GM12875 (cell line): ENCODE data around the gene NFIC.
"Not testable (repeated sequence)": the region's sequence is repeated elsewhere in the genome, so short reads cannot be mapped to it uniquely, and the experiment has no call there.

Experiments
- H3K4me3 ChIP-seq: one replicate; pipeline ENCODE4 v1.5.1; 2011; ENCODE audit warnings: low read depth, low read length, control low read depth
- TF ChIP-seq, protein P1 (sequence below): IDR thresholded peaks from 2 replicates; pipeline ENCODE4 v1.5.1; 2011; ENCODE audit warnings: low read depth, mild to moderate bottlenecking, control low read depth, inconsistent platforms, low read length, moderate library complexity, borderline replicate concordance; ENCODE audit not compliant: insufficient read depth

NFIC gene

DNA sequence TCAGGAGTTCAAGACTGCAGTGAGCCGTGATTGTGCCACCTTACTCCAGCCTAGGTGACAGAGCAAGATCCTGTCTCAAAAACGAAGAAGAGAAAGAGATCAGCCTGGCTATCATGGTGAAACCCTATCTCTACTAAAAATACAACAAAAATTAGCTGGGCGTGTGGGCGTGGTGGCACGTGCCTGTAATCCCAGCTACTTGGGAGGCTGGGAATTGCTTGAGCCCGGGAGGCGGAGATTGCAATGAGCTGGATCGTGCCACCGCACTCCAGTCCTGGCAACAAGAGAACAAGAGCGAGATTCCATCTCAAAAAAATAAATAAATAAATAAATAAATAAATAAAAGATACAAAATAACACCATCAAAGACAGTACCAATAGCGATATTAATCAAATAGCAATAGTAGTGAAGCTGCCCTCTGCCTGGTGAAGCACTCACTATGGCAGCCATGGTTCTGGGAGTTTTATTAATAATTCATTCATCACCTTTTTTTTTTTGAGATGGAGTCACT lies 53.9 kb downstream of the NFIC start:
- no peak overlapping the region for H3K4me3 ChIP-seq
- TF ChIP-seq, protein P1, sequence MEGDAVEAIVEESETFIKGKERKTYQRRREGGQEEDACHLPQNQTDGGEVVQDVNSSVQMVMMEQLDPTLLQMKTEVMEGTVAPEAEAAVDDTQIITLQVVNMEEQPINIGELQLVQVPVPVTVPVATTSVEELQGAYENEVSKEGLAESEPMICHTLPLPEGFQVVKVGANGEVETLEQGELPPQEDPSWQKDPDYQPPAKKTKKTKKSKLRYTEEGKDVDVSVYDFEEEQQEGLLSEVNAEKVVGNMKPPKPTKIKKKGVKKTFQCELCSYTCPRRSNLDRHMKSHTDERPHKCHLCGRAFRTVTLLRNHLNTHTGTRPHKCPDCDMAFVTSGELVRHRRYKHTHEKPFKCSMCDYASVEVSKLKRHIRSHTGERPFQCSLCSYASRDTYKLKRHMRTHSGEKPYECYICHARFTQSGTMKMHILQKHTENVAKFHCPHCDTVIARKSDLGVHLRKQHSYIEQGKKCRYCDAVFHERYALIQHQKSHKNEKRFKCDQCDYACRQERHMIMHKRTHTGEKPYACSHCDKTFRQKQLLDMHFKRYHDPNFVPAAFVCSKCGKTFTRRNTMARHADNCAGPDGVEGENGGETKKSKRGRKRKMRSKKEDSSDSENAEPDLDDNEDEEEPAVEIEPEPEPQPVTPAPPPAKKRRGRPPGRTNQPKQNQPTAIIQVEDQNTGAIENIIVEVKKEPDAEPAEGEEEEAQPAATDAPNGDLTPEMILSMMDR = no peak

DNA sequence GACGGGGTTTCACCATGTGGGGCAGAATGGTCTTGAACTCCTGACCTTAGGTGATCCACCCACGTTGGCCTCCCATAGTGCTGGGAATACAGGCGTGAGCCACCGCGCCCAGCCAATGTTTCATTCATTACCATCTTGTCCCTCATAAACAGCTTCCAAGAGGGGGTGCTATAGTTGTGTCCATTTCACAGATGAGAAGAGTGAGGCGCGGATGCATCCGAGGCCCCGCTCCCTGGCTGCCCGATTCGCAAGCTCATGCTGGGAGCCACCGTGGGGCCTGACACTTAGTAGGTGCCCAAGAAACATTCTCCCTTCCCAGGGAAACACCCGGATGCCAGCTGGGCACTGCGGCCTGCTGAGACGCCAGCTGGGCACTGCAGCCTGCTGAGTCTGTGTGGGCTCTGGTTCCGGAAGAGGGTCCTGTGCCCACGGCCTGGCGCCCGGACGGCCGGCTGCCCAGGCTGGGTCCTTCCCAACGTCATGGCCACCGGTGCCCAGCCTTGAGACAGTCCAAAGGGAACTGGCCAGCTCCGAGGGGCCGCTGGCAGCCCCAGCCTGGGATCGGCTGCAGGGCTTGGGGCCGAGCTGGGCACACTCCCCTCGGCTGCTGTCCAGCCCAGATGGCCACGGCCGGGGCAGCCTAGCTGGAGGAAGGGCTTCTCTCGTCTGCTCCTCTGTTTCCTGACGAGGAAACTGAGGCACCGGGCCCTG lies 54.7 kb downstream of the NFIC start:
- H3K4me3 ChIP-seq = no peak overlapping the region
- TF ChIP-seq, protein P1 = no peak

DNA sequence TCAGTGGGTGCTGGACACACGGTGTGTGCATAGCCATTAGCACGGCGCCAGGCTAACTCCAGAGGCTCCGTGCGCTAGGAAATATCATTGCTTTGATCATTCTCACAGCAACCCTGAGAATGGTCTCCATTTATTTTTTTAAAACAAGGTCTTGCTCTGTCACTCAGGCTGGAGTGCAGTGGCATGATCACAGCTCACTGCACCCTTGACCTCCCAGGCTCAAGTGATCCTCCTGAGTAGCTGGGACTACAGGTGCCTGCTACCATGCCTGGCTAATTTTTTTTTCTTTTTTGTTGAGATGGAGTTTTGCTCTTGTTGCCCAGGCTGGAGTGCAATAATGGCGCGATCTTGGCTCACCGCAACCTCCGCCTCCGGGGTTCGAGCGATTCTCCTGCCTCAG lies 55.3 kb downstream of the NFIC start:
- not testable (repeated sequence) for H3K4me3 ChIP-seq

DNA sequence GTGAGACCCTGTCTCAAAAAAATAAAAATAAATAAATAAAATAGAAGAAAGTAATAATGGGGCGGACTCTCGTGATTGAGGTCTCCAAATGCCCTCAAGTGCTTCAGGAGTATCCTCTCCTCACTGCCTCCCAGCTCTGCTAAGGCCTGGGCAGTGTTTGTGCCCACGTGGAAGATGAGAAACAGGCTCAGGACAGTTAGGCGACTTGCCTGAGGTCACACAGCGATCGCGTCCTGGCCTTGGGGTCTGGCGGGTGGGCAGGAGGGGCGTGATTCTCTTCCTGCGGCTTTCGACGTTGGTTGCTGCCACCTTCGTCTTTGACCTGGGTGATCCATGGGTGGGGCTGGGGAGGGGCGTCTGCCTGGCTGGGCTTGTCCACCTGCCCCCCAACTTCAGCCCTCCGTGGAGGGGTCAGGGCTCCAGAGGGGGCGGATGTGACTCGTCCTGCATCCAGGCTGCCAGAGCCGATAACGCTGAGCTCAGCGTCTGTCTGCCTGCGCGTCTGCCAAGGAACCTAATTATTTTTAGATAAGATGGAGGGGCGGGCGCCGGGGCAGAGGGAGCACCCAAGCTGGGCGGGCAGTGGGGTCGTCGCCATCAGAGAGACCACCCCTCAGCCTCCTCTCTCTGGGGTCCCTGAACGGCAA lies 56.9 kb downstream of the NFIC start:
- no peak overlapping the region for H3K4me3 ChIP-seq
- TF ChIP-seq, protein P1 = no peak

DNA sequence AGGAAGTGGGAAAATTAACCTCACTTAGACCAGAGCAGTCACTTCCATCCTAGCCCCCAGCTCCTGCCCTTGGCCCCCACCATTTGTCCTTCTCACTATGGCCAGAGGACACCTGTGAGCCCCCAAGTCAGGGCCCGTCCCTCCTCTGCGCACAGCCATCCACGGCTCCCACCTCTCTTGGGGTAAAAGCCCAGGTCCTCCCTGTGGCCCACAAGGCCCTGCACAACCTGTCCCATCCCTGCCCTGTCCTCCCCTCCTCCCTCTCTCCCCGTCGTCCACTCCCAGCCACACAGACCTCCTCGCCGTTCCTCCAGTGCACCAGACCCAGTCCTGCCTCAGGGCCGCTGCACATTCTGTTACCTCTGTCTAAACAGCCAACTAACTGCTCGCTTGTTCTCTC lies 60.0 kb downstream of the NFIC start:
- TF ChIP-seq, protein P1 = no peak
- no peak overlapping the region for H3K4me3 ChIP-seq

DNA sequence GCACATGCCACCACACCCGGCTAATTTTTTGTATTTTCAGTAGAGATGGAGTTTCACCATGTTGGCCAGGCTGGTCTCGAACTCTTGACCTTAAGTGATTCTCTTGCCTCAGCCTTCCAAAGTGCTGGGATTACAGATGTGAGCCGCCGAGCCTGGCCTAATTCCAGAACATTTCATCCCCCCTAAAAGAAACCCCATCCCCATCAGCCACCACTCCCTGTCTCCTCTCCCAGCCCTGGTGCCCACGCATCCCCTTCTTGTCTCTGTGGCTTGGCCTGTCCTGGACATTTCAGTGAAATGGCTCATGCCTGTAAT lies 63.9 kb downstream of the NFIC start:
- H3K4me3 ChIP-seq = not testable (repeated sequence)

DNA sequence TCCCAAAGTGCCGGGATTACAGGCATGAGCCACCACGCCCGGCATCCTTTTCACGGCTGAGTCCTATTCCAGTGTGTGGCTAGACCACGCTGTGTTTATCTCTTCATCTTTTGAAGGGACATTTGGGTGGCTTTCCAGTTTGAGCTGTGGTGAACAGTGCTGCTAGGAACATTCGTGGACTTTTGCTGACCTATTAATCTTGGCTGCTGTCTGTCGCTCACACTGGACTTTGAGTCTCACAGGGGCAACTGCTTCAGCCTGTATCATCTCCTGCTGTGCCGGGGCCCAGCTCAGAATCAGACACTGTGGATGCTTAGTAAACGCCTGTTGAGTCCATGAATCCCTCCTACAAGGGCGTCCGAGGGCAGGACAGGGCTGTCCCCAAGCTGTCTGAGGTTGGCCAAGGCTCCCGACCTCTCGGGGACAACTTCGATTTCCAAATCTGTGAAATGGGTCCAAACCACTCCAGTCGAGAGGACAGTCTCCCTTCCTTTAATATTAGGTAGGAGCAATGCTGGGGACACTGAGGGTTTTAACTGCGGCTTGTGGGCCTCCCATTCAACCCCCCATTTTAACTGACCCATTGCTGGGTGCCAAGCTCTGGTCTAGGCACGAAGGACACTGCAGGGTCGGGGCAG lies 65.5 kb downstream of the NFIC start:
- H3K4me3 ChIP-seq = no peak overlapping the region
- TF ChIP-seq, protein P1 = no peak

DNA sequence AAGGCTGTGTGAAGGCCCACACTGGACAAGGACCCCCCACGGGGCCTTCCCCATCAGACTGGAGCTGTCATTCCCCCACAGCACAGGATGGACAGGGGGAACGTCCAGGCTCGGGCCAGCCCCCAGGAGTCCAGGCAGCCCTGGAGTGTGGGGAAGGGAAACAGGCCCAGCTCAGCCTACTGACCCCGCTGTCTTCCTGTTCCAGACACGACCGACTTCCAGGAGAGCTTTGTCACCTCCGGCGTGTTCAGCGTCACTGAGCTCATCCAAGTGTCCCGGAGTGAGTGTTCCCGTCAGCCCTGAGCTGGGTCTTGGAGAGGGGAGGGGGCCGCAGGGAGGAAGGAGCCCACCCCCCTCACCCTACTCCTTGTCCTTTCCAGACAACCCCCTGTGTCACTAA lies 66.9 kb downstream of the NFIC start:
- TF ChIP-seq, protein P1 = no peak
- no peak overlapping the region for H3K4me3 ChIP-seq
